K562 (cell line): Measurements from ENCODE around the gene NDUFV2. TPM values are rescaled to one million over a fixed set of nuclear protein-coding genes. Genes with fewer than 3 reads are reported as not detected.

ENCODE experiments used
- CSDE1 ChIP-seq, 2 experiments: fragments of 450-650 bp; IDR thresholded peaks; 2 replicates each; pipeline ENCODE4 v1.6.1; 2016; ENCODE audit warnings: mild to moderate bottlenecking in 1 of 2
- ELF2 ChIP-seq: fragments of 250-450 bp; sonication (Bioruptor Pico); IDR thresholded peaks from 2 replicates; pipeline ENCODE4 v1.5.0; 2021; ENCODE audit warnings: mild to moderate bottlenecking
- ESRRB ChIP-seq: fragments of 250-450 bp; sonication (Bioruptor Pico); IDR thresholded peaks from 2 replicates; pipeline ENCODE4 v1.5.0; 2020; ENCODE audit warnings: mild to moderate bottlenecking, moderate library complexity, borderline replicate concordance
- ETV1 ChIP-seq: fragments of 450-650 bp; conservative IDR thresholded peaks from 2 replicates; pipeline ENCODE4 v1.6.1; 2016; ENCODE audit warnings: missing genetic modification characterization, control low read depth, low read depth, missing compliant biosample characterization
- GABPB2 ChIP-seq: fragments of 250-450 bp; sonication (Bioruptor Pico); conservative IDR thresholded peaks from 2 replicates; pipeline ENCODE4 v1.5.1; 2021; ENCODE audit warnings: mild to moderate bottlenecking
- GTF2F1 ChIP-seq: IDR thresholded peaks from 2 replicates; pipeline ENCODE4 v1.6.1; 2011; ENCODE audit warnings: low read depth, low read length, improper control_type of control experiment
- KLF1 ChIP-seq: fragments of 450-650 bp; IDR thresholded peaks from 2 replicates; pipeline ENCODE4 v1.6.1; 2016; ENCODE audit warnings: missing genetic modification characterization, missing compliant biosample characterization
- KLF13 ChIP-seq: fragments of 450-650 bp; IDR thresholded peaks from 2 replicates; pipeline ENCODE4 v1.6.1; 2016; ENCODE audit warnings: missing genetic modification characterization, low read depth, mild to moderate bottlenecking, missing compliant biosample characterization, moderate library complexity, borderline replicate concordance
- MTA3 ChIP-seq: fragments of 450-650 bp; formaldehyde crosslinking; IDR thresholded peaks from 2 replicates; pipeline ENCODE4 v1.6.1; 2017; ENCODE audit warnings: mild to moderate bottlenecking, borderline replicate concordance
- NR2C2 ChIP-seq, 2 experiments: fragments of 200-800 bp in 1 of 2; sonication (Bioruptor generic) in 1 of 2; sonication (generic) in 1 of 2; formaldehyde crosslinking in 1 of 2; IDR thresholded peaks; 2 replicates each; pipeline versions ENCODE4 v1.6.1 to v1.8.0; 2016 to 2022; ENCODE audit warnings: mild to moderate bottlenecking in 1 of 2, missing compliant biosample characterization in 1 of 2, missing genetic modification characterization in 1 of 2, missing genetic modification reagents in 1 of 2
- PTBP1 ChIP-seq: fragments of 200-400 bp; formaldehyde crosslinking; IDR thresholded peaks from 2 replicates; pipeline ENCODE4 v1.6.1; 2017; ENCODE audit warnings: low read depth, low read length
- RAD21 ChIP-seq, 2 experiments: fragments of 250-450 bp in 1 of 2; fragments of 450-650 bp in 1 of 2; sonication (Bioruptor Pico) in 1 of 2; formaldehyde crosslinking in 1 of 2; IDR thresholded peaks in 1 of 2; conservative IDR thresholded peaks in 1 of 2; 2 replicates each; pipeline versions ENCODE4 v1.4.0 to v1.8.0; 2020 to 2022; ENCODE audit warnings: mild to moderate bottlenecking in 2 of 2, moderate library complexity in 1 of 2
- SMAD1 ChIP-seq: fragments of 150-350 bp; IDR thresholded peaks from 2 replicates; pipeline ENCODE4 v1.6.1; 2014; ENCODE audit warnings: low read length, low read depth; ENCODE audit not compliant: partially characterized antibody
- TOE1 ChIP-seq, 2 experiments: fragments of 450-650 bp in 1 of 2; sonication (generic) in 1 of 2; formaldehyde crosslinking in 1 of 2; IDR thresholded peaks; 2 replicates each; pipeline versions ENCODE4 v1.7.1 to v1.8.0; 2016 to 2022; ENCODE audit warnings: borderline replicate concordance in 2 of 2, mild to moderate bottlenecking in 2 of 2, antibody characterized with exemption in 1 of 2, inconsistent platforms in 1 of 2, low read depth in 1 of 2, missing genetic modification reagents in 1 of 2, moderate library complexity in 1 of 2
- ZNF12 ChIP-seq: sonication (generic); formaldehyde crosslinking; IDR thresholded peaks from 2 replicates; pipeline ENCODE4 v1.4.0; 2020; ENCODE audit warnings: mild to moderate bottlenecking, missing genetic modification reagents
- ZNF282 ChIP-seq: sonication (generic); formaldehyde crosslinking; IDR thresholded peaks from 2 replicates; pipeline ENCODE4 v1.8.1; 2023; ENCODE audit warnings: missing genetic modification reagents
- ZNF586 ChIP-seq: fragments of 450-650 bp; formaldehyde crosslinking; conservative IDR thresholded peaks from 2 replicates; pipeline ENCODE4 v1.4.0; 2020; ENCODE audit warnings: mild to moderate bottlenecking, moderate library complexity
- polyA plus RNA-seq, 8 experiments: library from polyadenylated mRNA; depleted of rRNA in 4 of 8; stranded (reverse) in 5 of 8; unstranded in 3 of 8; fragments of >200 nt; fragmentation: Nextera tagmentation in 2 of 8; fragmentation: Illumina TruSeq in 1 of 8; extraction: Ambion mirVana in 2 of 8; extraction: Trizol in 1 of 8; gene quantifications; 2 replicates each; pipeline versions ENCODE4 v1.2.1 to v1.2.3, GENCODE V29; 2011 to 2014; ENCODE audit warnings: inconsistent platforms in 1 of 8, missing spikeins in 1 of 8
- total RNA-seq, 7 experiments: library from RNA; depleted of rRNA in 6 of 7; stranded (reverse); fragments of >200 nt in 6 of 7; fragmentation: Illumina TruSeq in 2 of 7; extraction: Trizol in 2 of 7; gene quantifications; 2 replicates each; pipeline versions ENCODE4 v1.2.1 to v1.2.3, GENCODE V29; 2011 to 2021; ENCODE audit warnings: low replicate concordance in 1 of 7
- TF ChIP-seq, protein P1 (sequence below): sonication (generic); formaldehyde crosslinking; IDR thresholded peaks from 2 replicates; pipeline ENCODE4 v1.8.1; 2023; ENCODE audit warnings: mild to moderate bottlenecking, missing genetic modification reagents
- TF ChIP-seq, protein P2 (sequence below): fragments of 250-450 bp; sonication (Bioruptor Pico); IDR thresholded peaks from 2 replicates; pipeline ENCODE4 v1.9.0; 2021; ENCODE audit warnings: mild to moderate bottlenecking, inconsistent platforms
- TF ChIP-seq, protein P3 (sequence below): fragments of 250-450 bp; sonication (Bioruptor Pico); IDR thresholded peaks from 2 replicates; pipeline ENCODE4 v1.4.0; 2020; ENCODE audit warnings: mild to moderate bottlenecking

The NDUFV2 gene
- total and polyA plus RNA-seq, 9 of the 15 experiments (the other 6 are each of a cell fraction or from before 2014, with no cell fraction given), result 213 to 550 (median 384) TPM

DNA sequence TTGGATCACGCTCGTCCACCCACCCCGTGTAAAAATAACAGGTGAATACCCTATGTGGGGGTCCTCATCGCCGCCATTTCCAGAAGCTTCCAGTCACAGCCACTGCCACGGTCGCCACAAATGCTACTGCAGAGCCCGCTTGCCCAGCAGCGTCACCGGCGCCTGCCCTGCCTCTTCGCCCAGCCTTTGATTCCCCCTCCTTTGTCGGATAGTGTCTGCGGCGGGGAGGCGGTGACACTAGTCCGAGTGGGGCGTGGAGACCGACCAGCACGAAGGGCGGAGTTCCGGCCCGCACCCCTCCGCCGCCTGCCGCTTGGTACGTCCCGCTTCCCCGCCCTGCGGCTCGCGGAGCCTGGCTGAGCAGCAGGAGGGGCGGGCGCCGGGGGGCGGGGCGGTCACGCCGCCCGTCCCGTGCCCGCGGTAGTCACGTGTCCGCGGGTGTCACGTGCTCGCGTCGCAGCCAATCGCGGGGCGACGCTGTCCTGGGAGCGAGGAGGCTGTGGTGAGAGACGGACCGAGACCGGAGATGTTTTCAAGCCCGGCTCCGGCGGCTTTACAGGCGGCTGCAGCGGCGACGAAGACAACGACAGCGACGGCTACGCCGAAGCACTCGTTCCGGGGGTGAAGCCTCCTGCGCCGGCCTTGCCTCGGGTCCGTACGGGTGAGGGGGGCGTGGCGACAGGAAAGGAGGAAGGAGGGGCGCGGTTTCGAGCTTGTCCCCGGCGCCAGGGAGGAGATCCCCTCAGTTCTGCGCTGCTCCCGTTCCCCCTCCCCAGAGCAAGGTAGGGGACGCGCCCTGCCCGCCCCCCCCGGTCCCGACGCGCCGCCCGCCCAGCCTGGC lies 34.0 kb downstream of the NDUFV2 start, which contains the start of gene ANKRD12 (continued):
- TF ChIP-seq CSDE1 (IDR thresholded peaks at IDR 0.05), result no peak
- TF ChIP-seq MTA3, result peak; percentile 97
- 0 out of 2 replicates have a peak, but pooled peaks have one; percentile 58 for TF ChIP-seq ESRRB (CRISPR knock-in tag)
- 0 out of 2 replicates have a peak, but pooled peaks have one; percentile 48 for TF ChIP-seq ZNF12 (CRISPR knock-in tag)
- peak; percentile 82 for TF ChIP-seq KLF1 (tag)
- no peak for TF ChIP-seq ZNF586 (CRISPR knock-in tag)
- no peak for TF ChIP-seq ELF2
- TF ChIP-seq, protein P1, sequence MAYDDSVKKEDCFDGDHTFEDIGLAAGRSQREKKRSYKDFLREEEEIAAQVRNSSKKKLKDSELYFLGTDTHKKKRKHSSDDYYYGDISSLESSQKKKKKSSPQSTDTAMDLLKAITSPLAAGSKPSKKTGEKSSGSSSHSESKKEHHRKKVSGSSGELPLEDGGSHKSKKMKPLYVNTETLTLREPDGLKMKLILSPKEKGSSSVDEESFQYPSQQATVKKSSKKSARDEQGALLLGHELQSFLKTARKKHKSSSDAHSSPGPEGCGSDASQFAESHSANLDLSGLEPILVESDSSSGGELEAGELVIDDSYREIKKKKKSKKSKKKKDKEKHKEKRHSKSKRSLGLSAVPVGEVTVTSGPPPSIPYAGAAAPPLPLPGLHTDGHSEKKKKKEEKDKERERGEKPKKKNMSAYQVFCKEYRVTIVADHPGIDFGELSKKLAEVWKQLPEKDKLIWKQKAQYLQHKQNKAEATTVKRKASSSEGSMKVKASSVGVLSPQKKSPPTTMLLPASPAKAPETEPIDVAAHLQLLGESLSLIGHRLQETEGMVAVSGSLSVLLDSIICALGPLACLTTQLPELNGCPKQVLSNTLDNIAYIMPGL (CRISPR knock-in tag), result no peak; the same call in 1 of the 2 replicates
- peak; percentile 98 for TF ChIP-seq ETV1 (tag)
- TF ChIP-seq, protein P2, sequence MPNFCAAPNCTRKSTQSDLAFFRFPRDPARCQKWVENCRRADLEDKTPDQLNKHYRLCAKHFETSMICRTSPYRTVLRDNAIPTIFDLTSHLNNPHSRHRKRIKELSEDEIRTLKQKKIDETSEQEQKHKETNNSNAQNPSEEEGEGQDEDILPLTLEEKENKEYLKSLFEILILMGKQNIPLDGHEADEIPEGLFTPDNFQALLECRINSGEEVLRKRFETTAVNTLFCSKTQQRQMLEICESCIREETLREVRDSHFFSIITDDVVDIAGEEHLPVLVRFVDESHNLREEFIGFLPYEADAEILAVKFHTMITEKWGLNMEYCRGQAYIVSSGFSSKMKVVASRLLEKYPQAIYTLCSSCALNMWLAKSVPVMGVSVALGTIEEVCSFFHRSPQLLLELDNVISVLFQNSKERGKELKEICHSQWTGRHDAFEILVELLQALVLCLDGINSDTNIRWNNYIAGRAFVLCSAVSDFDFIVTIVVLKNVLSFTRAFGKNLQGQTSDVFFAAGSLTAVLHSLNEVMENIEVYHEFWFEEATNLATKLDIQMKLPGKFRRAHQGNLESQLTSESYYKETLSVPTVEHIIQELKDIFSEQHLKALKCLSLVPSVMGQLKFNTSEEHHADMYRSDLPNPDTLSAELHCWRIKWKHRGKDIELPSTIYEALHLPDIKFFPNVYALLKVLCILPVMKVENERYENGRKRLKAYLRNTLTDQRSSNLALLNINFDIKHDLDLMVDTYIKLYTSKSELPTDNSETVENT (CRISPR knock-in tag), result no peak
- no peak for TF ChIP-seq ZNF282
- TF ChIP-seq RAD21 (CRISPR knock-in tag; conservative IDR thresholded peaks at IDR 0.05 in 1 of 2, IDR thresholded peaks at IDR 0.05 in 1 of 2), result no peak
- no peak for TF ChIP-seq GABPB2
- TF ChIP-seq, protein P3, sequence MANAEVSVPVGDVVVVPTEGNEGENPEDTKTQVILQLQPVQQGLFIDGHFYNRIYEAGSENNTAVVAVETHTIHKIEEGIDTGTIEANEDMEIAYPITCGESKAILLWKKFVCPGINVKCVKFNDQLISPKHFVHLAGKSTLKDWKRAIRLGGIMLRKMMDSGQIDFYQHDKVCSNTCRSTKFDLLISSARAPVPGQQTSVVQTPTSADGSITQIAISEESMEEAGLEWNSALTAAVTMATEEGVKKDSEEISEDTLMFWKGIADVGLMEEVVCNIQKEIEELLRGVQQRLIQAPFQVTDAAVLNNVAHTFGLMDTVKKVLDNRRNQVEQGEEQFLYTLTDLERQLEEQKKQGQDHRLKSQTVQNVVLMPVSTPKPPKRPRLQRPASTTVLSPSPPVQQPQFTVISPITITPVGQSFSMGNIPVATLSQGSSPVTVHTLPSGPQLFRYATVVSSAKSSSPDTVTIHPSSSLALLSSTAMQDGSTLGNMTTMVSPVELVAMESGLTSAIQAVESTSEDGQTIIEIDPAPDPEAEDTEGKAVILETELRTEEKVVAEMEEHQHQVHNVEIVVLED (CRISPR knock-in tag), result peak; percentile 80
- TF ChIP-seq PTBP1, result 0 out of 2 replicates have a peak, but pooled peaks have one; percentile 18
- no peak for TF ChIP-seq GTF2F1
- peak; percentile 94; the same call in 1 of the 2 replicates for TF ChIP-seq KLF13
- TF ChIP-seq TOE1 (IDR thresholded peaks at IDR 0.05; ENCODE audit: borderline replicate concordance), result peak; percentile 99
- no peak for TF ChIP-seq TOE1 (CRISPR knock-in tag; IDR thresholded peaks at IDR 0.05; ENCODE audit: borderline replicate concordance, low read depth)
- TF ChIP-seq SMAD1, result no peak
- TF ChIP-seq NR2C2 (CRISPR knock-in tag; IDR thresholded peaks at IDR 0.05), result no peak; the same call in 1 of the 2 replicates
- TF ChIP-seq NR2C2 (tag; IDR thresholded peaks at IDR 0.05), result peak; percentile 65
